ENCODE measurements around the gene SHOC2.

DNA sequence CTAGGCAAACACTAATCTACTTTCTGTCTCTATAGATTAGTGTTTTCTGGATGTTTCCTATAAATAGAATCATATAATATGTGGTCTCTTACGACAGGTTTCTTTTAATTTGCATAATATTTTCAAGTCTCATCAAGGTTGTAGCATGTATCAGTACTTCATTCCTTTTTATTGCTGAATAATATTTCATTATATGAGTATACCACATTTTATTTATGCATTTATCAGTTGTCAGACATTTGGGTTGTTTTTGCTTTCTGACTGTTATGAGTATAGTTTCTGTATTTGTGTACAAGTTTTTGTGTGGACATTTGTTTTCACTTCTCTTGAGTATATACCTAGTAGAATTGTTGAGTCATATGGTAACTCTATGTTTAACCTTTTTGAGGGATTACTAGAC is 48.2 kb downstream of the SHOC2 start:
- no peak for TF ChIP-seq EZH2phosphoT487 (IDR thresholded peaks at IDR 0.05; ENCODE audit: borderline replicate concordance, low read length)
- TF ChIP-seq, protein P1, sequence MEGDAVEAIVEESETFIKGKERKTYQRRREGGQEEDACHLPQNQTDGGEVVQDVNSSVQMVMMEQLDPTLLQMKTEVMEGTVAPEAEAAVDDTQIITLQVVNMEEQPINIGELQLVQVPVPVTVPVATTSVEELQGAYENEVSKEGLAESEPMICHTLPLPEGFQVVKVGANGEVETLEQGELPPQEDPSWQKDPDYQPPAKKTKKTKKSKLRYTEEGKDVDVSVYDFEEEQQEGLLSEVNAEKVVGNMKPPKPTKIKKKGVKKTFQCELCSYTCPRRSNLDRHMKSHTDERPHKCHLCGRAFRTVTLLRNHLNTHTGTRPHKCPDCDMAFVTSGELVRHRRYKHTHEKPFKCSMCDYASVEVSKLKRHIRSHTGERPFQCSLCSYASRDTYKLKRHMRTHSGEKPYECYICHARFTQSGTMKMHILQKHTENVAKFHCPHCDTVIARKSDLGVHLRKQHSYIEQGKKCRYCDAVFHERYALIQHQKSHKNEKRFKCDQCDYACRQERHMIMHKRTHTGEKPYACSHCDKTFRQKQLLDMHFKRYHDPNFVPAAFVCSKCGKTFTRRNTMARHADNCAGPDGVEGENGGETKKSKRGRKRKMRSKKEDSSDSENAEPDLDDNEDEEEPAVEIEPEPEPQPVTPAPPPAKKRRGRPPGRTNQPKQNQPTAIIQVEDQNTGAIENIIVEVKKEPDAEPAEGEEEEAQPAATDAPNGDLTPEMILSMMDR (IDR thresholded peaks at IDR 0.05; ENCODE audit: low read depth, low read length, poor library complexity, severe bottlenecking), result no peak
